ENCODE measurements around the gene AIFM1. TPM values are rescaled to one million over a fixed set of nuclear protein-coding genes. Genes with fewer than 3 reads are reported as not detected.

Gene AIFM1
- 20.5 TPM for total RNA-seq

DNA sequence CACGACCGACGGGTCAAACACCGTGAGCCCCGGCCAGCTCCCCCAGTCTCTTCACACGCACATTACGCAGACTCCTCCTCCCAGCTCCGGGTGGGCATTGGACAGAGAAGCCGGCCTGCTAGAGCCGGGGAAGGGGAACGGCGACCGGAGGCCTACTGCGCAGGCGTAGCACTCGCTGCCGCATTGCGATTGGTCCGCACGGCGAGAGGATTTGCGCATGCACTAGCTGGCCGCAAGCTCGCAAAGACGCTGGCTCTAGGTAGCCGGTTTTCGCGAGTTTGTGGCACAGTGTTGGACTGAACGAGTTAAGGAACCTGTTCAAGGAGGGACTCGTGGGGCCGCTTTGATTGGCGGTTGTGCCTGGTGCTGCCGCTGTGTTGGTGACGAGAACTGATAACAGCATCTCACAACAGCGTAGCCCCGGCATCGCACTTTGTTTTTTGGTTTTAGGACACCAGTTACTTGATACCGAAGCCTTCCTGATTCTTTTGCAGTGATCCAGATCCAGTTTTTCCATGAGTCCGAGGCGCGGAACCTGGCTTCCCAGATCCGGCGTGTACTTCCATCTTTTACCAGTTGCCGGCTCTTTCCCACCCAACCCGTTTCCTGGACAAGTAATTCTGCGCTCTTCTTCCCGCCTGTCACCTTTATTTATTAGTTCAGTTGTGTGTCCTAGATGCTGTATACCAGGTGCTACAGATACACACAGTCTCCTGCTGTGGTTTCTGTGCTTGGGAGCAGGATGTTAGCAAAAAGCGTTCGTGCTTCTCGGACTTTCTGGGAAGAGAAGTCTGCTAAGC, at the start of gene AIFM1:
Gene AIFM1, minus strand, starts transcription at position 139 of the 800 bp plus-strand sequence. CDS start 185 bp downstream, outside the sequence.

DNA sequence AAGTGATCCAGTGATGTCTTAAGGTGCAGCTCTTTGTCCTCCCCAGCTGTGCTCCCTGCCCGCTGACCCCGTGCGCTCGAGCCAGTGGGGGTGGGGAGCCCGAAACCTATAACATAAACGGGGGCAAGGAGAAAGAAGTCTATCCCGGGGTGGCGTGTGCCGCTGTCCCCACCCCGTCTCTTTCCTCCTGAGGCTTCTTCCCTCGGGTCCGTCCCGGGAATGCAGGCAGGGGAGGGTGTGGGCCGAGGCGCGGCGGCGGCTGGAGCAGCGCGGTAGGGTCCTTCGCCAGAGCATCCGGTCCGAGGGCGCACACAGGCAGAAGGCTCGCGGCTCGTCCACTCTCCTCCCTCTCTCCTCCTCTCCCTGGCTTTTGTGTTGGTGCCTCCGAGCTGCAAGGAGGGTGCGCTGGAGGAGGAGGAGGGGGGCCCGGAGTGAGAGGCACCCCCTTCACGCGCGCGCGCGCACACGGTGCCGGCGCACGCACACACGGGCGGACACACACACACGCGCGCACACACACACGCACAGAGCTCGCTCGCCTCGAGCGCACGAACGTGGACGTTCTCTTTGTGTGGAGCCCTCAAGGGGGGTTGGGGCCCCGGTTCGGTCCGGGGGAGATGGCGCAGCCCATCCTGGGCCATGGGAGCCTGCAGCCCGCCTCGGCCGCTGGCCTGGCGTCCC, 5.9 kb upstream of the AIFM1 start, which contains the start of gene RAB33A:
Gene RAB33A, plus strand, starts transcription at position 517 of the 681 bp plus-strand sequence. Its CDS starts 101 bp downstream, at position 618.

DNA sequence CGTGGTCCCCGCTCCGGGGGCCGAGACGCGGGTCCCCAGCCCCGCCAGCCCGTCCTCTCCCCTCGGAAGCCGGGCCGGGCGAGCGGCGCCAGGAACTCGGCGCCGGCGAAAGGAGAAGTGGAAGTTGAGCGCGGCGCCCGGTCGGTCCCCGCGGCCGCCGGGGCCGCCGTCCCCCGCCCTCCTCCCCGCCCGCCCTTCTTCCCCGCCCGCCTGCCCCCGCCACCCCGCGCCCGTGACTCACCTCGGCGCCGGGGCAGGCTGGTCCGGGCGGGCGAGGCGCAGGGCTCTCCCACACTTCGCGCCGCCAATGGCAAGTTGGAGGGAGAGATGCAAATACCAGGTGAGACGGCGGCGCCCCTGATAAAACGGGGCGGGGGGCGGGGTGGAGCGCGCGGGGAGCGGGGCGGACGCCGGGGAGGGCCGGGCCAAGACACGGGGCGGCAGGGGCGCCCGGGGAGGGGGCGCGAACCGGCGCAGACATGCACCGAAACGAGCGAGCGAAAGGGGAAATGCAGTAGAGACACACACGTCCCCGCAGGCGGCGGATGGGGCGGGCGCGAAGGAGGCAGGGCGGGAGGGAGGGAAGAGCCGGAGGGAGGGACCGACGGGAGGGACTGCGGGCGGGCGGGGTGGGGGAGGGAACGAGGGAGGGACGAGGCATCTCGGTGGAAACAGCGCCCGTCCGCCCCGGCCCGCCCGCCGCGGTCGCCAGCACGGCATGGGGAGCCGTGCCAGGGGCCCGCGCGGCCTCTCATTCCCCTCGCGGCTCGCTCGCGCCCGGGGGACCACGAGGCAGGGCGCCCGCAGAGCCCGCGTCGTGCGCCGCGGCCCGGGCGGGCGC, 55.0 kb downstream of the AIFM1 start, which contains the start of gene ELF4:
Gene ELF4, minus strand, starts transcription at position 119 of the 841 bp plus-strand sequence. CDS start 29,167 bp downstream, outside the sequence.

Other genes with a start within 250 kb of the AIFM1 start
- 10.4 TPM for gene BCORL1, start 183.2 kb downstream of the AIFM1 start, total RNA-seq
- 6.5 TPM for gene ELF4, start 55.3 kb downstream of the AIFM1 start, total RNA-seq
- 8.0 TPM for gene RAB33A, start 6.1 kb upstream of the AIFM1 start, total RNA-seq
- 9.8 TPM for gene ZNF280C, start 103.1 kb upstream of the AIFM1 start, total RNA-seq
- gene SLC25A14, start 174.1 kb upstream of the AIFM1 start, total RNA-seq: 29.0 TPM
- not detected for gene GPR119, start 219.8 kb upstream of the AIFM1 start, total RNA-seq
- 19.4 TPM for gene RBMX2, start 236.1 kb upstream of the AIFM1 start, total RNA-seq